Kidney (tissue), 14 donors: Measurements from ENCODE around the gene DYDC2. TPM values are rescaled to one million over a fixed set of nuclear protein-coding genes. Genes with fewer than 3 reads are reported as not detected.

ENCODE experiments used
- DNase-seq, 5 donors: peaks; one replicate each; pipeline ENCODE4 v3.0.0-alpha.2; 2013 to 2020
- FAIRE-seq: peaks from 2 replicates; lab custom pipeline; 2012; peaks lifted over from hg19 to GRCh38; lab: Jason Lieb, UNC
- H3K27ac ChIP-seq, 2 donors: one replicate each; pipeline ENCODE4 v1.7.0; 2013; ENCODE audit warnings: low read depth in 2 of 2, low read length in 2 of 2, inconsistent platforms in 1 of 2
- H3K27me3 ChIP-seq: one replicate; pipeline ENCODE4 v1.7.1; 2013; ENCODE audit warnings: low read length, inconsistent platforms; ENCODE audit not compliant: control insufficient read depth, insufficient read depth
- H3K36me3 ChIP-seq, 3 donors: one replicate each; pipeline versions ENCODE4 v1.7.0 to v1.7.1; 2013; ENCODE audit warnings: low read length in 3 of 3, control low read depth in 1 of 3, inconsistent platforms in 1 of 3; ENCODE audit not compliant: insufficient read depth in 3 of 3, control insufficient read depth in 2 of 3
- H3K4me1 ChIP-seq, 3 donors: one replicate each; pipeline versions ENCODE4 v1.7.0 to v1.7.1; 2013; ENCODE audit warnings: low read length in 3 of 3, inconsistent platforms in 1 of 3, low read depth in 1 of 3; ENCODE audit not compliant: control insufficient read depth in 2 of 3, insufficient read depth in 2 of 3
- H3K4me3 ChIP-seq, 3 donors: one replicate each; pipeline versions ENCODE4 v1.7.0 to v1.8.1; 2013; ENCODE audit warnings: low read length in 3 of 3, control low read depth in 1 of 3, inconsistent platforms in 1 of 3
- H3K9ac ChIP-seq, 3 donors: one replicate each; pipeline versions ENCODE4 v1.7.0 to v1.7.1; 2013; ENCODE audit warnings: low read length in 3 of 3, control low read depth in 1 of 3, inconsistent platforms in 1 of 3
- H3K9me3 ChIP-seq, 3 donors: one replicate each; pipeline versions ENCODE4 v1.7.0 to v1.7.1; 2013; ENCODE audit warnings: low read length in 3 of 3, control low read depth in 1 of 3, inconsistent platforms in 1 of 3; ENCODE audit not compliant: control insufficient read depth in 2 of 3, insufficient read depth in 1 of 3
- intact Hi-C: fragments of 100-400 bp; cut with DNase I; formaldehyde crosslinking; loops from one replicate; pipeline ENCODE4 v1.11.1; 2022
- polyA plus RNA-seq: library from polyadenylated mRNA; stranded (reverse); fragments of 350-450 nt; fragmentation: Illumina TruSeq; extraction: RNeasy Lipid Tissue Mini Kit (QIAGEN cat#74804); gene quantifications from one replicate; pipeline ENCODE4 v1.2.3, GENCODE V29; 2014; ENCODE audit warnings: low read depth, low replicate concordance; ENCODE audit not compliant: insufficient read depth
- total RNA-seq: library from RNA; stranded (reverse); fragmentation: NEBNext Ultra II Directional; extraction: Animal tissue kit (Norgen Biotek cat#: 25700); gene quantifications from one replicate; pipeline ENCODE4 v1.2.1, GENCODE V29; 2021
- TF ChIP-seq, protein P1 (sequence below): IDR thresholded peaks from 3 replicates; pipeline ENCODE4 v1.5.1; 2012; ENCODE audit warnings: mild to moderate bottlenecking, moderate library complexity, borderline replicate concordance; ENCODE audit not compliant: insufficient read depth; ENCODE audit errors: extremely low read depth
- donor health status: control.
- donor health status: control.
- donor health status: control.
- donor health status: control.
- donor health status: control.
- donor health status: DM: yes; HTN: yes; CAD: no.
- donor health status: Normal renal cell carcinoma (clear cell type).

The DYDC2 gene
- total and polyA plus RNA-seq, 2 donors from 2014 or later, result 0.22 to 0.57 TPM

DNA sequence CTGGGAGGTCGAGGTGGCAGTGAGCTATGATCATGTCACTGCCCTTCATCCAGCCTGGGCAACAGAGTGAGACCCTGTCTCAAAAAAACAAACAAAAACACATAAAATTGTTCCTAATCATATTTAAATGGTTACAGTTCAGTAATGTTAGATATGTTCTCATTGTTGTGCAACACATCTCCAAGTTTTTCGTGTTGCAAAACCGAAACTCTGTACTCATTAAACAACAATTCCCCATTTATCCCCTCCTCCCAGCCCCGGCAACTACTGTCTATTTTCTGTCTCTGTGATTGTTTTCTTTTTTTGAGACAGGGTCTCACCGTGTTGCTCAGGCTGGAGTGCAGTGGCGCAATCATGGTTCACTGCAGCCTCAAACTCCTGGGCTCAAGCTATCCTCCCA, 35.7 kb downstream of the DYDC2 start:
- H3K36me3 ChIP-seq, result no peaks in the 10 kb centered on the region
- TF ChIP-seq, protein P1, sequence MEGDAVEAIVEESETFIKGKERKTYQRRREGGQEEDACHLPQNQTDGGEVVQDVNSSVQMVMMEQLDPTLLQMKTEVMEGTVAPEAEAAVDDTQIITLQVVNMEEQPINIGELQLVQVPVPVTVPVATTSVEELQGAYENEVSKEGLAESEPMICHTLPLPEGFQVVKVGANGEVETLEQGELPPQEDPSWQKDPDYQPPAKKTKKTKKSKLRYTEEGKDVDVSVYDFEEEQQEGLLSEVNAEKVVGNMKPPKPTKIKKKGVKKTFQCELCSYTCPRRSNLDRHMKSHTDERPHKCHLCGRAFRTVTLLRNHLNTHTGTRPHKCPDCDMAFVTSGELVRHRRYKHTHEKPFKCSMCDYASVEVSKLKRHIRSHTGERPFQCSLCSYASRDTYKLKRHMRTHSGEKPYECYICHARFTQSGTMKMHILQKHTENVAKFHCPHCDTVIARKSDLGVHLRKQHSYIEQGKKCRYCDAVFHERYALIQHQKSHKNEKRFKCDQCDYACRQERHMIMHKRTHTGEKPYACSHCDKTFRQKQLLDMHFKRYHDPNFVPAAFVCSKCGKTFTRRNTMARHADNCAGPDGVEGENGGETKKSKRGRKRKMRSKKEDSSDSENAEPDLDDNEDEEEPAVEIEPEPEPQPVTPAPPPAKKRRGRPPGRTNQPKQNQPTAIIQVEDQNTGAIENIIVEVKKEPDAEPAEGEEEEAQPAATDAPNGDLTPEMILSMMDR, result no peak
- H3K9ac ChIP-seq, result no peak overlapping the region
- DNase-seq, result no peak
- intact Hi-C loops, result no loop called here
- peaks cover 0 to 2% (median 0%) of the 10 kb centered on the region in 3 donors for H3K4me1 ChIP-seq
- H3K27me3 ChIP-seq, result no peaks in the 10 kb centered on the region
- FAIRE-seq, result no peak
- H3K4me3 ChIP-seq, result no peak overlapping the region
- no peak overlapping the region for H3K27ac ChIP-seq
- H3K9me3 ChIP-seq, result no peaks in the 10 kb centered on the region

GRCh38 chr10:80394358-80394916, 37.9 kb downstream of the DYDC2 start:
- no peaks in the 10 kb centered on the region for H3K4me1 ChIP-seq
- H3K27me3 ChIP-seq, result no peaks in the 10 kb centered on the region
- no peaks in the 10 kb centered on the region for H3K9me3 ChIP-seq
- H3K36me3 ChIP-seq, result no peaks in the 10 kb centered on the region
- FAIRE-seq, result no peak
- H3K9ac ChIP-seq, result no peak overlapping the region
- H3K27ac ChIP-seq, result no peak overlapping the region
- TF ChIP-seq, protein P1, result no peak
- intact Hi-C loops, result no loop called here
- no peak overlapping the region for H3K4me3 ChIP-seq
- DNase-seq, result no peak

- no peaks in the 10 kb centered on the region for H3K4me1 ChIP-seq
- no peak overlapping the region for H3K4me3 ChIP-seq
- no peaks in the 10 kb centered on the region for H3K36me3 ChIP-seq
- no peak overlapping the region for H3K9ac ChIP-seq
- H3K27me3 ChIP-seq, result no peaks in the 10 kb centered on the region
- TF ChIP-seq, protein P1, result no peak
- DNase-seq (no peak), FAIRE-seq (no peak)
- no peak overlapping the region for H3K27ac ChIP-seq
- intact Hi-C loops, result no loop called here
- H3K9me3 ChIP-seq, result no peaks in the 10 kb centered on the region
Observed at GRCh38 chr10:80397014-80397413, 40.4 kb downstream of the DYDC2 start.
